SH-SY5Y (cell line): Measurements from ENCODE around the gene PCSK5.

ENCODE experiments used
- GATA2 ChIP-seq: IDR thresholded peaks from 2 replicates; pipeline ENCODE4 v1.6.1; 2011; ENCODE audit warnings: mild to moderate bottlenecking, low read depth, low read length
- GATA3 ChIP-seq: IDR thresholded peaks from 2 replicates; pipeline ENCODE4 v1.6.1; 2011; ENCODE audit warnings: low read depth, mild to moderate bottlenecking, low read length, moderate library complexity

- TF ChIP-seq GATA2 (no peak), GATA3 (no peak)
Measured at GRCh38 chr9:75870450-75870849, 20.0 kb upstream of the PCSK5 start.
